Thyroid gland (tissue), 4 donors: ENCODE results near the gene DHX34. TPM values are rescaled to one million over a fixed set of nuclear protein-coding genes. Genes with fewer than 3 reads are reported as not detected.

ENCODE experiments used
- DNase-seq, 2 donors: peaks; one replicate each; pipeline ENCODE4 v3.0.0-alpha.2; 2019
- H3K27ac ChIP-seq, 3 donors: fragments of 200-600 bp; sonication (generic); 1 replicate in 2 of 3; 2 replicates in 1 of 3; pipeline ENCODE4 v1.5.1; 2016 to 2019; ENCODE audit warnings: mild to moderate bottlenecking in 1 of 3, moderate library complexity in 1 of 3
- H3K27me3 ChIP-seq: fragments of 200-600 bp; sonication (generic); one replicate; pipeline ENCODE4 v1.5.1; 2019
- H3K36me3 ChIP-seq, 2 donors: fragments of 200-600 bp; sonication (generic); one replicate each; pipeline ENCODE4 v1.5.1; 2016 to 2019
- H3K4me1 ChIP-seq, 2 donors: fragments of 200-600 bp; sonication (generic); one replicate each; pipeline ENCODE4 v1.5.1; 2017 to 2019
- H3K4me3 ChIP-seq, 3 donors: fragments of 200-600 bp; sonication (generic); replicated peaks in 1 of 3; 1 replicate in 2 of 3; 2 replicates in 1 of 3; pipeline ENCODE4 v1.5.1; 2016; ENCODE audit warnings: mild to moderate bottlenecking in 1 of 3
- H3K9me3 ChIP-seq: fragments of 200-600 bp; sonication (generic); one replicate; pipeline ENCODE4 v1.5.1; 2017
- CTCF ChIP-seq, 6 experiments: fragments of 200-600 bp in 3 of 6; fragments of 450-650 bp in 3 of 6; sonication (generic) in 3 of 6; IDR thresholded peaks; one replicate each; pipeline ENCODE4 v1.5.1; 2016 to 2019; ENCODE audit warnings: antibody characterized with exemption in 6 of 6, mild to moderate bottlenecking in 2 of 6, inconsistent platforms in 1 of 6, moderate library complexity in 1 of 6
- POLR2A ChIP-seq, 2 donors: fragments of 450-650 bp; IDR thresholded peaks; one replicate each; pipeline ENCODE4 v1.6.1; 2017; ENCODE audit warnings: antibody characterized with exemption in 2 of 2, mild to moderate bottlenecking in 2 of 2, moderate library complexity in 1 of 2
- WGBS, 2 donors: methylation state at CpG; one replicate each; pipeline ENCODE4 v1.1.5; 2017; 5-methylcytosine and 5-hydroxymethylcytosine counted together
- intact Hi-C: fragments of 100-400 bp; cut with DNase I; formaldehyde crosslinking; loops from one replicate; pipeline ENCODE4 v1.15.1; 2023
- total RNA-seq, 4 donors: library from RNA; depleted of rRNA; stranded (reverse); fragments of >200 nt; gene quantifications; one replicate each; pipeline ENCODE4 v1.2.3, GENCODE V29; 2016

Gene DHX34
- total RNA-seq, 4 donors from 2014 or later: 15.2 to 20.1 (median 17.3) TPM

- peak; percentile 63 to 70 for DNase-seq
- peaks cover 5 to 10% of the 10 kb centered on the region in 2 donors for H3K4me1 ChIP-seq
- intact Hi-C loops: no loop called here
- H3K27me3 ChIP-seq: no peaks in the 10 kb centered on the region
- H3K27ac ChIP-seq: no peak overlapping the region
- H3K36me3 ChIP-seq: no peaks in the 10 kb centered on the region
- no peak overlapping the region for H3K4me3 ChIP-seq
- no peak for TF ChIP-seq POLR2A (IDR thresholded peaks at IDR 0.05)
- TF ChIP-seq CTCF (IDR thresholded peaks at IDR 0.05): peak; percentile 69 to 95 (median 75)
- H3K9me3 ChIP-seq: no peaks in the 10 kb centered on the region
- WGBS, 2 donors: 8 to 12% methylated on average over 14 of the region's 14 CpGs
Measured at GRCh38 chr19:47305309-47305751, 43.8 kb upstream of the DHX34 start.

- peaks cover 5 to 10% of the 10 kb centered on the region in 2 donors for H3K4me1 ChIP-seq
- 89 to 93% methylated on average over 3 of the region's 3 CpGs for WGBS, 2 donors
- intact Hi-C loops: no loop called here
- no peak overlapping the region for H3K4me3 ChIP-seq
- H3K9me3 ChIP-seq: no peaks in the 10 kb centered on the region
- H3K36me3 ChIP-seq: no peaks in the 10 kb centered on the region
- H3K27me3 ChIP-seq: no peaks in the 10 kb centered on the region
- TF ChIP-seq CTCF (IDR thresholded peaks at IDR 0.05) (no peak), POLR2A (IDR thresholded peaks at IDR 0.05) (no peak)
- no peak overlapping the region for H3K27ac ChIP-seq
- DNase-seq: no peak
Measured at GRCh38 chr19:47306303-47306702, 42.8 kb upstream of the DHX34 start.

GRCh38 chr19:47309038-47309437, 40.1 kb upstream of the DHX34 start:
- no peaks in the 10 kb centered on the region for H3K9me3 ChIP-seq
- TF ChIP-seq CTCF (IDR thresholded peaks at IDR 0.05) (no peak), POLR2A (IDR thresholded peaks at IDR 0.05) (no peak)
- DNase-seq: no peak
- no peak overlapping the region for H3K4me3 ChIP-seq
- no peaks in the 10 kb centered on the region for H3K36me3 ChIP-seq
- WGBS, 2 donors: 70 to 73% methylated on average over 8 of the region's 8 CpGs
- intact Hi-C loops: no loop called here
- H3K27me3 ChIP-seq: no peaks in the 10 kb centered on the region
- H3K4me1 ChIP-seq: peaks cover 5 to 10% of the 10 kb centered on the region in 2 donors
- no peak overlapping the region for H3K27ac ChIP-seq

- Histone ChIP-seq H3K36me3 (no peaks in the 10 kb centered on the region), H3K27me3 (no peaks in the 10 kb centered on the region), H3K4me3 (no peak within 1 kb of the TSS), H3K27ac (peak within 1 kb of the TSS in 1 of 3 donors; percentile 10), H3K9me3 (no peaks in the 10 kb centered on the region), H3K4me1 (peaks cover 5 to 10% of the 10 kb centered on the region in 2 donors)
- DNase-seq: no peak
- WGBS, 2 donors: 50 to 58% methylated on average over 10 to 12 of the region's 12 CpGs
- no peak for TF ChIP-seq CTCF (IDR thresholded peaks at IDR 0.05)
- intact Hi-C loops: no loop called here
Measured at GRCh38 chr19:47309608-47310007, 39.5 kb upstream of the DHX34 start, which contains the start of gene C5AR1. Gene C5AR1 (plus strand): TSS chr19:47309861. CDS start chr19:47309896, 35 bp downstream.

- whole genome bisulfite sequencing, 2 donors: 88 to 89% methylated on average over 2 of the region's 2 CpGs
- no peak for DNase-seq
- TF ChIP-seq POLR2A (IDR thresholded peaks at IDR 0.05): no peak
- TF ChIP-seq CTCF (IDR thresholded peaks at IDR 0.05): no peak
- H3K36me3 ChIP-seq: no peaks in the 10 kb centered on the region
- no peaks in the 10 kb centered on the region for H3K9me3 ChIP-seq
- peaks cover 2 to 10% of the 10 kb centered on the region in 2 donors for H3K4me1 ChIP-seq
- H3K4me3 ChIP-seq: no peak overlapping the region
- intact Hi-C loops: no loop called here
- H3K27ac ChIP-seq: peak overlapping the region in 1 of 3 donors; percentile 10
- no peaks in the 10 kb centered on the region for H3K27me3 ChIP-seq
Measured at GRCh38 chr19:47310323-47310722, 38.8 kb upstream of the DHX34 start.
